Keratinocyte (primary cell): ENCODE data around the gene GDF9. TPM values are rescaled to one million over a fixed set of nuclear protein-coding genes. Genes with fewer than 3 reads are reported as not detected.

Experiments used
- DNase-seq: peaks from one replicate; pipeline ENCODE4 v3.0.0-alpha.2; 2011; ENCODE audit warnings: low read depth, missing footprints, low spot score
- FAIRE-seq: peaks from 2 replicates; lab custom pipeline; 2011; peaks lifted over from hg19 to GRCh38; lab: Jason Lieb, UNC
- H2AFZ ChIP-seq: 2 replicates; pipeline ENCODE4 v1.6.0; 2012; ENCODE audit warnings: low read length, control low read depth, inconsistent platforms; ENCODE audit not compliant: control insufficient read depth
- H3K27ac ChIP-seq: 2 replicates; pipeline ENCODE4 v1.5.1; 2011; ENCODE audit warnings: low read length; ENCODE audit not compliant: control insufficient read depth, insufficient read depth
- H3K27me3 ChIP-seq: 3 replicates; pipeline ENCODE4 v1.6.0; 2011; ENCODE audit warnings: low read length; ENCODE audit not compliant: control insufficient read depth, insufficient read depth; ENCODE audit errors: extremely low read depth
- H3K36me3 ChIP-seq, 2 experiments: 2 replicates in 1 of 2; 3 replicates in 1 of 2; pipeline ENCODE4 v1.5.1; 2011; ENCODE audit warnings: low read length in 2 of 2, mild to moderate bottlenecking in 1 of 2; ENCODE audit not compliant: control insufficient read depth in 2 of 2, insufficient read depth in 2 of 2; ENCODE audit errors: extremely low read depth in 1 of 2
- H3K4me1 ChIP-seq: 3 replicates; pipeline ENCODE4 v1.5.1; 2011; ENCODE audit warnings: low read length; ENCODE audit not compliant: control insufficient read depth, insufficient read depth; ENCODE audit errors: extremely low read depth
- H3K4me2 ChIP-seq: 3 replicates; pipeline ENCODE4 v1.6.0; 2011; ENCODE audit warnings: low read depth, low read length; ENCODE audit not compliant: control insufficient read depth, insufficient read depth; ENCODE audit errors: extremely low read depth
- H3K4me3 ChIP-seq, 3 experiments: fragments of 200-600 bp in 1 of 3; sonication (generic) in 1 of 3; 2 replicates in 2 of 3; 3 replicates in 1 of 3; pipeline ENCODE4 v1.5.1; 2011 to 2016; ENCODE audit warnings: low read length in 3 of 3, mild to moderate bottlenecking in 3 of 3, control low read depth in 2 of 3, inconsistent platforms in 1 of 3, low read depth in 1 of 3, mixed read lengths in 1 of 3, mixed run types in 1 of 3, moderate library complexity in 1 of 3; ENCODE audit not compliant: control insufficient read depth in 2 of 3, insufficient read depth in 2 of 3; ENCODE audit errors: extremely low read depth in 1 of 3
- H3K79me2 ChIP-seq: 2 replicates; pipeline ENCODE4 v1.6.0; 2012; ENCODE audit warnings: low read length; ENCODE audit not compliant: control insufficient read depth, insufficient read depth
- H3K9ac ChIP-seq: 3 replicates; pipeline ENCODE4 v1.6.0; 2011; ENCODE audit warnings: low read length; ENCODE audit not compliant: control insufficient read depth, insufficient read depth; ENCODE audit errors: extremely low read depth
- H3K9me1 ChIP-seq: 3 replicates; pipeline ENCODE4 v1.6.0; 2011; ENCODE audit warnings: low read length; ENCODE audit not compliant: control insufficient read depth, insufficient read depth; ENCODE audit errors: extremely low read depth
- H3K9me3 ChIP-seq: 2 replicates; pipeline ENCODE4 v1.5.1; 2012; ENCODE audit warnings: low read depth, low read length; ENCODE audit not compliant: control insufficient read depth
- H4K20me1 ChIP-seq: 3 replicates; pipeline ENCODE4 v1.6.0; 2011; ENCODE audit warnings: low read length; ENCODE audit not compliant: control insufficient read depth, insufficient read depth; ENCODE audit errors: extremely low read depth
- EZH2 ChIP-seq: IDR thresholded peaks from one replicate; pipeline ENCODE4 v1.6.1; 2012; ENCODE audit warnings: inconsistent platforms, mild to moderate bottlenecking, low read length, moderate library complexity
- dilution Hi-C: fragments of 300-500 bp; cut with MboI; formaldehyde crosslinking; loops from one replicate; pipeline ENCODE4 v1.7.0; 2020; ENCODE audit warnings: low sequenced_read_pairs; ENCODE audit not compliant: extremely low pct_ligation_motif_present
- polyA plus RNA-seq, 5 experiments: library from polyadenylated mRNA; depleted of rRNA in 3 of 5; stranded (reverse) in 3 of 5; stranded (forward) in 1 of 5; unstranded in 1 of 5; fragments of >200 nt; gene quantifications; 1 replicate in 1 of 5; 2 replicates in 3 of 5; 3 replicates in 1 of 5; pipeline versions ENCODE4 v1.2.1 to v1.2.3, GENCODE V29; 2011 to 2012; ENCODE audit warnings: missing spikeins in 2 of 5, low read depth in 1 of 5, low replicate concordance in 1 of 5
- TF ChIP-seq, protein P1 (sequence below), 3 experiments: IDR thresholded peaks in 1 of 3; conservative IDR thresholded peaks in 1 of 3; optimal IDR thresholded peaks in 1 of 3; 2 replicates in 2 of 3; 3 replicates in 1 of 3; pipeline versions ENCODE3 to v1.5.1; 2011; ENCODE audit warnings: low read length in 3 of 3, mild to moderate bottlenecking in 3 of 3, moderate library complexity in 2 of 3, control low read depth in 1 of 3, inconsistent platforms in 1 of 3; ENCODE audit not compliant: insufficient read depth in 2 of 3; ENCODE audit errors: extremely low read depth in 1 of 3

The GDF9 gene
- polyA plus RNA-seq, 1 donor (not counting 4 experiments of a cell fraction or from before 2014, with no cell fraction given), result 0.21 TPM

DNA sequence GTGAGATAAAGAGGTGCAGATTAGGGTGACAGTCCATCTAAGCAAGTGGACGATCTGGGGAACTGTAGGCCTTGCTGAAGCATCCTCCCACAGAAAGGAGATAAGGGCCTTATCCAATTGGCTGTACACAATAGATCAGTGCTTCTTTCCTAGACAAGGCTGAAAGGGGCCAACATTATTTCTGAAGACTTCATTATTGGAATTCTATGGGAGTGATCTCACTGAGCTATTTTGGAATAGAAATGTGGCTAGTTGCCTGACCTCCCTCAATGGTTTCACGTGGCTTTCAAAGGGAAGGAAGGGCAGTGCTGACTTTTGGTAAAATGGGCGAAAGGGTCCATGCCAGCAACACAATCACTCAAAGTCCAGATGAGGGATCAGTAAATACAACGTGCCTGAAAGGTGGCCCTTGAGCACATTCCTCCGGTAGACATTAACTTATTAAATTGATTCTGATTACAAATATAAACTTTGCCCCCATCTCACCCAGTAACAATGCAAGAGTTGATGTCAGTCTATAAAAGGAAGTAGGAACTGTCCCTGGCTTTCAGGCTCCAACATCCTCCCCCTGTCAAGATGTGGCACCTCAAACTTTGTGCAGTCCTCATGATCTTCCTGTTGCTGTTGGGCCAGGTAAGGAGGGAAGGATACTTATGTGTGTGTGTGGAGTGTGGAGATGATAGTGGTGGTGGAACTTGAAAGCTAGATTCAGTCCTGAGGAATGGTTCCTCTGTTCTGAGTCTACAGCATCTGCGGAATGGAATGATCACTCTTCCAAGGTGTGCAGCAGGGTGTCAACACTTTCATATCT lies 7.1 kb upstream of the GDF9 start, which contains the start of gene LEAP2:
TSS of gene LEAP2 (plus strand) at position 550 of the 811 bp plus-strand sequence. CDS start at position 577, 27 bp downstream.
- Histone ChIP-seq H3K9ac (no peak within 1 kb of the TSS), H2AFZ (no peak within 1 kb of the TSS), H3K27ac (no peak within 1 kb of the TSS), H3K4me2 (no peak within 1 kb of the TSS), H3K9me1 (no peaks in the 10 kb centered on the region), H3K27me3 (no peaks in the 10 kb centered on the region), H4K20me1 (peaks cover 2% of the 10 kb centered on the region), H3K36me3 (peaks cover 10 to 22% of the 10 kb centered on the region in 2 experiments), H3K4me3 (no peak within 1 kb of the TSS), H3K79me2 (no peaks in the 10 kb centered on the region), H3K9me3 (no peaks in the 10 kb centered on the region), H3K4me1 (no peaks in the 10 kb centered on the region)
- no peak for TF ChIP-seq EZH2
- dilution Hi-C loops, result no loop called here
- FAIRE-seq (no peak), DNase-seq (no peak)

DNA sequence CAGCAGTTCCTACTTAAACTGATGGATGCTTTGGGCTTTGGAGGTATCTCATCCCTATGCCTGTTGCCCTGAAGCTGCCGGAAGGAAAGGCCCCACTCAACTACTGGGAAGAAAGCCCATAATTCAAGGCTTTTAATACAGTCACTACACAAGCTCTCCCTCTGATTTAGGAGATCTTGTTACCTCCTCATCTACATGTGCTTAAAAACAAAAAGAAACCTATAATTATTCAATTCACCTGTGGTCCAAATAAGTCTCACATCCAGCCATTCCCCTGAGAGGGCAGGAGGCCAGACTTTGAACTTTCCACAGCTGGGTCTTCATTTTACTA lies 6.5 kb upstream of the GDF9 start:
- Histone ChIP-seq H3K4me2 (no peak overlapping the region), H4K20me1 (peaks cover 2% of the 10 kb centered on the region), H3K9me1 (no peaks in the 10 kb centered on the region), H3K36me3 (peaks cover 8 to 18% of the 10 kb centered on the region in 2 experiments), H3K9ac (no peak overlapping the region), H2AFZ (no peak overlapping the region), H3K79me2 (peaks cover 4% of the 10 kb centered on the region), H3K9me3 (no peaks in the 10 kb centered on the region), H3K4me1 (peaks cover 1% of the 10 kb centered on the region), H3K27me3 (no peaks in the 10 kb centered on the region), H3K4me3 (no peak overlapping the region), H3K27ac (no peak overlapping the region)
- dilution Hi-C loops, result no loop called here
- TF ChIP-seq, protein P1, sequence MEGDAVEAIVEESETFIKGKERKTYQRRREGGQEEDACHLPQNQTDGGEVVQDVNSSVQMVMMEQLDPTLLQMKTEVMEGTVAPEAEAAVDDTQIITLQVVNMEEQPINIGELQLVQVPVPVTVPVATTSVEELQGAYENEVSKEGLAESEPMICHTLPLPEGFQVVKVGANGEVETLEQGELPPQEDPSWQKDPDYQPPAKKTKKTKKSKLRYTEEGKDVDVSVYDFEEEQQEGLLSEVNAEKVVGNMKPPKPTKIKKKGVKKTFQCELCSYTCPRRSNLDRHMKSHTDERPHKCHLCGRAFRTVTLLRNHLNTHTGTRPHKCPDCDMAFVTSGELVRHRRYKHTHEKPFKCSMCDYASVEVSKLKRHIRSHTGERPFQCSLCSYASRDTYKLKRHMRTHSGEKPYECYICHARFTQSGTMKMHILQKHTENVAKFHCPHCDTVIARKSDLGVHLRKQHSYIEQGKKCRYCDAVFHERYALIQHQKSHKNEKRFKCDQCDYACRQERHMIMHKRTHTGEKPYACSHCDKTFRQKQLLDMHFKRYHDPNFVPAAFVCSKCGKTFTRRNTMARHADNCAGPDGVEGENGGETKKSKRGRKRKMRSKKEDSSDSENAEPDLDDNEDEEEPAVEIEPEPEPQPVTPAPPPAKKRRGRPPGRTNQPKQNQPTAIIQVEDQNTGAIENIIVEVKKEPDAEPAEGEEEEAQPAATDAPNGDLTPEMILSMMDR (optimal IDR thresholded peaks at IDR 0.05 in 1 of 3, IDR thresholded peaks at IDR 0.05 in 1 of 3, conservative IDR thresholded peaks at IDR 0.05 in 1 of 3; ENCODE audit: extremely low read depth in 1 of 3, insufficient read depth in 2 of 3, low read length in 3 of 3), result no peak
- no peak for TF ChIP-seq EZH2
- FAIRE-seq (no peak), DNase-seq (no peak)
